H9 (cell line): ENCODE data around the gene DNAJC15. TPM values are rescaled to one million over a fixed set of nuclear protein-coding genes. Genes with fewer than 3 reads are reported as not detected.

Experiments used
- DNase-seq: peaks from one replicate; pipeline ENCODE4 v3.0.0-alpha.2; 2017
- H2AFZ ChIP-seq: one replicate; pipeline ENCODE4 v1.6.1; 2013; ENCODE audit warnings: mild to moderate bottlenecking, low read length, control low read depth, moderate library complexity
- H2AK5ac ChIP-seq: 2 replicates; pipeline ENCODE4 v1.6.1; 2013; ENCODE audit warnings: low read length, control low read depth, mixed read lengths; ENCODE audit not compliant: insufficient read length
- H2BK120ac ChIP-seq: one replicate; pipeline ENCODE4 v1.6.1; 2013; ENCODE audit warnings: low read depth, mild to moderate bottlenecking, low read length, control low read depth, inconsistent platforms; ENCODE audit not compliant: poor library complexity, severe bottlenecking
- H2BK12ac ChIP-seq: 2 replicates; pipeline ENCODE4 v1.6.1; 2013; ENCODE audit warnings: low read length, control low read depth, mixed read lengths, low read depth; ENCODE audit not compliant: insufficient read length
- H2BK15ac ChIP-seq: 2 replicates; pipeline ENCODE4 v1.6.1; 2013; ENCODE audit warnings: low read depth, low read length, control low read depth
- H2BK20ac ChIP-seq: one replicate; pipeline ENCODE4 v1.6.1; 2013; ENCODE audit warnings: low read depth, mild to moderate bottlenecking, low read length, control low read depth, inconsistent platforms; ENCODE audit not compliant: poor library complexity, severe bottlenecking
- H2BK5ac ChIP-seq: 2 replicates; pipeline ENCODE4 v1.6.1; 2013; ENCODE audit warnings: low read length, control low read depth, mixed read lengths; ENCODE audit not compliant: insufficient read length
- H3K14ac ChIP-seq: 2 replicates; pipeline ENCODE4 v1.6.1; 2013; ENCODE audit warnings: low read length, control low read depth; ENCODE audit not compliant: insufficient read depth
- H3K18ac ChIP-seq: 2 replicates; pipeline ENCODE4 v1.6.1; 2013; ENCODE audit warnings: low read depth, mild to moderate bottlenecking, mixed read lengths, low read length, control low read depth; ENCODE audit not compliant: insufficient read length
- H3K23ac ChIP-seq: 2 replicates; pipeline ENCODE4 v1.6.1; 2013; ENCODE audit warnings: low read length, control low read depth, mixed read lengths, low read depth; ENCODE audit not compliant: insufficient read length
- H3K23me2 ChIP-seq: 2 replicates; pipeline ENCODE4 v1.6.1; 2013; ENCODE audit warnings: low read depth, mild to moderate bottlenecking, mixed read lengths, low read length, control low read depth; ENCODE audit not compliant: insufficient read length, poor library complexity, severe bottlenecking
- H3K27ac ChIP-seq: 2 replicates; pipeline ENCODE4 v1.5.1; 2013; ENCODE audit warnings: low read length, control low read depth, mixed read lengths, low read depth; ENCODE audit not compliant: insufficient read length
- H3K27me3 ChIP-seq: 2 replicates; pipeline ENCODE4 v1.6.1; 2013; ENCODE audit warnings: low read length, control low read depth, inconsistent platforms; ENCODE audit not compliant: insufficient read depth
- H3K4ac ChIP-seq: 2 replicates; pipeline ENCODE4 v1.6.1; 2013; ENCODE audit warnings: low read depth, mild to moderate bottlenecking, control low read depth, inconsistent platforms, low read length, moderate library complexity
- H3K4me1 ChIP-seq: 2 replicates; pipeline ENCODE4 v1.6.1; 2013; ENCODE audit warnings: low read length, control low read depth, inconsistent platforms; ENCODE audit not compliant: insufficient read depth
- H3K4me2 ChIP-seq: 2 replicates; pipeline ENCODE4 v1.6.1; 2013; ENCODE audit warnings: low read length, control low read depth, mixed read lengths; ENCODE audit not compliant: insufficient read length, insufficient read depth
- H3K56ac ChIP-seq: 2 replicates; pipeline ENCODE4 v1.6.1; 2013; ENCODE audit warnings: low read depth, mild to moderate bottlenecking, mixed read lengths, low read length, control low read depth; ENCODE audit not compliant: insufficient read length
- H3K79me1 ChIP-seq: 2 replicates; pipeline ENCODE4 v1.6.1; 2013; ENCODE audit warnings: low read depth, mild to moderate bottlenecking, moderate library complexity, low read length, control low read depth, inconsistent platforms; ENCODE audit not compliant: insufficient read depth, poor library complexity, severe bottlenecking
- H3K79me2 ChIP-seq: 2 replicates; pipeline ENCODE4 v1.6.1; 2013; ENCODE audit warnings: low read length, control low read depth, inconsistent platforms; ENCODE audit not compliant: insufficient read depth
- H3K9ac ChIP-seq: 2 replicates; pipeline ENCODE4 v1.6.1; 2013; ENCODE audit warnings: low read length, control low read depth, mixed read lengths; ENCODE audit not compliant: insufficient read length; ENCODE audit errors: extremely low read depth
- H3K9me3 ChIP-seq: one replicate; pipeline ENCODE4 v1.6.1; 2013; ENCODE audit warnings: low read depth, low read length, inconsistent platforms; ENCODE audit not compliant: control insufficient read depth
- H3T11ph ChIP-seq: one replicate; pipeline ENCODE4 v1.6.1; 2013; ENCODE audit warnings: mild to moderate bottlenecking, low read length, control low read depth, inconsistent platforms
- H4K20me1 ChIP-seq: one replicate; pipeline ENCODE4 v1.6.1; 2013; ENCODE audit not compliant: control insufficient read depth, insufficient read length, insufficient read depth
- H4K5ac ChIP-seq: 2 replicates; pipeline ENCODE4 v1.6.1; 2013; ENCODE audit warnings: low read depth, mild to moderate bottlenecking, mixed read lengths, low read length, control low read depth; ENCODE audit not compliant: insufficient read length
- H4K8ac ChIP-seq: replicated peaks from 2 replicates; pipeline ENCODE4 v1.6.1; 2013; ENCODE audit warnings: low read length, control low read depth, mixed read lengths, low read depth; ENCODE audit not compliant: insufficient read length
- H4K91ac ChIP-seq: 2 replicates; pipeline ENCODE4 v1.6.1; 2013; ENCODE audit warnings: low read depth, mild to moderate bottlenecking, moderate library complexity, mixed read lengths, low read length, control low read depth; ENCODE audit not compliant: insufficient read length
- H3K27ac Mint-ChIP-seq, 3 experiments: 2 replicates in 2 of 3; 3 replicates in 1 of 3; pipeline ENCODE4 v1.8.0; 2020 to 2021; ENCODE audit warnings: mixed read lengths in 3 of 3, mild to moderate bottlenecking in 1 of 3, moderate library complexity in 1 of 3
- H3K27me3 Mint-ChIP-seq: 2 replicates; pipeline ENCODE4 v1.8.0; 2021; ENCODE audit warnings: low read depth, mild to moderate bottlenecking, moderate library complexity, mixed read lengths
- H3K36me3 Mint-ChIP-seq, 3 experiments: 2 replicates in 2 of 3; 3 replicates in 1 of 3; pipeline ENCODE4 v1.8.0; 2020 to 2021; ENCODE audit warnings: low read depth in 3 of 3, mixed read lengths in 3 of 3; ENCODE audit not compliant: insufficient read depth in 1 of 3
- H3K4me1 Mint-ChIP-seq, 2 experiments: 2 replicates each; pipeline ENCODE4 v1.8.0; 2020; ENCODE audit warnings: mixed read lengths in 2 of 2
- H3K4me3 Mint-ChIP-seq, 2 experiments: 2 replicates in 1 of 2; 3 replicates in 1 of 2; pipeline ENCODE4 v1.8.0; 2020 to 2021; ENCODE audit warnings: mild to moderate bottlenecking in 2 of 2, mixed read lengths in 2 of 2, moderate library complexity in 1 of 2
- H3K9me3 Mint-ChIP-seq, 2 experiments: 2 replicates in 1 of 2; 3 replicates in 1 of 2; pipeline ENCODE4 v1.8.0; 2020; ENCODE audit warnings: mild to moderate bottlenecking in 2 of 2, mixed read lengths in 2 of 2, moderate library complexity in 1 of 2
- WGBS: extraction: QIAGEN DNeasy Blood & Tissue Kit; methylation state at CpG from one replicate; pipeline ENCODE4 v1.1.7; 2013; ENCODE audit warnings: missing lambda C conversion rate, low lambda C conversion rate, mixed read lengths; ENCODE audit not compliant: insufficient read length; ENCODE audit errors: extremely low coverage; 5-methylcytosine and 5-hydroxymethylcytosine counted together
- total RNA-seq: library from RNA; stranded (reverse); gene quantifications from 2 replicates; pipeline ENCODE4 v1.2.1, GENCODE V29; 2021
- TF ChIP-seq, protein P1 (sequence below): fragments of 200-600 bp; sonication (generic); conservative IDR thresholded peaks from 3 replicates; pipeline ENCODE4 v1.8.0; 2021; ENCODE audit warnings: antibody characterized with exemption, mild to moderate bottlenecking

Gene DNAJC15
- total RNA-seq, 1 experiment from 2014 or later = 13.4 TPM

- H3K4me2 ChIP-seq = no peak overlapping the region
- no peak for DNase-seq
- no peak overlapping the region for H2AK5ac ChIP-seq
- no peak overlapping the region for H3K4ac ChIP-seq
- H4K5ac ChIP-seq = no peak overlapping the region
- no peaks in the 10 kb centered on the region for H4K20me1 ChIP-seq
- no peak overlapping the region for H2BK20ac ChIP-seq
- no peak overlapping the region for H3K27ac Mint-ChIP-seq
- no peak overlapping the region for H3K14ac ChIP-seq
- no peak overlapping the region for H3K27ac ChIP-seq
- H3K23ac ChIP-seq = no peak overlapping the region
- no peaks in the 10 kb centered on the region for H3K79me1 ChIP-seq
- no peak overlapping the region for H4K8ac ChIP-seq
- no peak overlapping the region for H3K56ac ChIP-seq
- H3K27me3 ChIP-seq = no peaks in the 10 kb centered on the region
- no peaks in the 10 kb centered on the region for H3K9me3 Mint-ChIP-seq
- H3K23me2 ChIP-seq = no peaks in the 10 kb centered on the region
- no peaks in the 10 kb centered on the region for H3K36me3 Mint-ChIP-seq
- H3K4me1 Mint-ChIP-seq = peaks cover 48 to 56% of the 10 kb centered on the region in 2 experiments
- WGBS = no CpG with 5 or more reads among the region's 2 CpGs
- no peak overlapping the region for H3K18ac ChIP-seq
- H2BK120ac ChIP-seq = no peak overlapping the region
- no peak overlapping the region for H2AFZ ChIP-seq
- no peak overlapping the region for H2BK15ac ChIP-seq
- H2BK5ac ChIP-seq = no peak overlapping the region
- no peak overlapping the region for H3K4me3 Mint-ChIP-seq
- no peak overlapping the region for H4K91ac ChIP-seq
- H3K79me2 ChIP-seq = no peaks in the 10 kb centered on the region
- no peaks in the 10 kb centered on the region; the same call in none of the 2 replicates for H3K27me3 Mint-ChIP-seq
- no peak overlapping the region for H3K9ac ChIP-seq
- no peak overlapping the region for H2BK12ac ChIP-seq
- TF ChIP-seq, protein P1, sequence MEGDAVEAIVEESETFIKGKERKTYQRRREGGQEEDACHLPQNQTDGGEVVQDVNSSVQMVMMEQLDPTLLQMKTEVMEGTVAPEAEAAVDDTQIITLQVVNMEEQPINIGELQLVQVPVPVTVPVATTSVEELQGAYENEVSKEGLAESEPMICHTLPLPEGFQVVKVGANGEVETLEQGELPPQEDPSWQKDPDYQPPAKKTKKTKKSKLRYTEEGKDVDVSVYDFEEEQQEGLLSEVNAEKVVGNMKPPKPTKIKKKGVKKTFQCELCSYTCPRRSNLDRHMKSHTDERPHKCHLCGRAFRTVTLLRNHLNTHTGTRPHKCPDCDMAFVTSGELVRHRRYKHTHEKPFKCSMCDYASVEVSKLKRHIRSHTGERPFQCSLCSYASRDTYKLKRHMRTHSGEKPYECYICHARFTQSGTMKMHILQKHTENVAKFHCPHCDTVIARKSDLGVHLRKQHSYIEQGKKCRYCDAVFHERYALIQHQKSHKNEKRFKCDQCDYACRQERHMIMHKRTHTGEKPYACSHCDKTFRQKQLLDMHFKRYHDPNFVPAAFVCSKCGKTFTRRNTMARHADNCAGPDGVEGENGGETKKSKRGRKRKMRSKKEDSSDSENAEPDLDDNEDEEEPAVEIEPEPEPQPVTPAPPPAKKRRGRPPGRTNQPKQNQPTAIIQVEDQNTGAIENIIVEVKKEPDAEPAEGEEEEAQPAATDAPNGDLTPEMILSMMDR = no peak
- peaks cover 5% of the 10 kb centered on the region; the same call in 1 of the 2 replicates for H3K4me1 ChIP-seq
- no peaks in the 10 kb centered on the region for H3K9me3 ChIP-seq
- H3T11ph ChIP-seq = no peak overlapping the region
Observed at GRCh38 chr13:43139211-43139610, 115.8 kb downstream of the DNAJC15 start.
